ENCODE data around the gene NCOR1.
"Not testable (repeated sequence)": the region's sequence is repeated elsewhere in the genome, so short reads cannot be mapped to it uniquely, and the experiment has no call there.

DNA sequence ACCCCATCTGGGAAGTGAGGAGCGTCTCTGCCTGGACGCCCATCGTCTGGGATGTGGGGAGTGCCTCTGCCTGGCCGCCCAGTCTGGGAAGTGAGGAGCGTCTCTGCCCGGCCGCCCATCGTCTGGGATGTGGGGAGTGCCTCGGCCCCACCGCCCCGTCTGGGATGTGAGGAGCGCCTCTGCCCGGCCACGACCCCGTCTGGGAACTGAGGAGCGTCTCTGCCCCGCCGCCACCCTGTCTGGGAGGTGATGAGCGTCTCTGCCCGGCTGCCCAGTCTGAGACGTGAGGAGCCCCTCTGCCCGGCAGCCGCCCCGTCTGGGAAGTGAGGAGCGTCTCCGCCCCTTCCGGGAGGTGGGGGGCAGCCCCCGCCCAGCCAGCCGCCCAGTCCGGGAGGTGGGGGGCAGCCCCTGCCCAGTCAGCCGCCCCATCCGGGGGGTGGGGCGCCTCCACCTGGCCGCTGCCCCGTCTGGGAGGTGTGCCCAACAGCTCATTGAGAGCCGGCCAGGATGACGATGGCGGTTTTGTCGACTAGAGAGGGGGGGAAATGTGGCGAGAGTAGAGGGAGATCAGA, 69.9 kb downstream of the NCOR1 start:
- TF ChIP-seq POLR2A (IDR thresholded peaks at IDR 0.05), result not testable (repeated sequence)
- TF ChIP-seq, protein P1, sequence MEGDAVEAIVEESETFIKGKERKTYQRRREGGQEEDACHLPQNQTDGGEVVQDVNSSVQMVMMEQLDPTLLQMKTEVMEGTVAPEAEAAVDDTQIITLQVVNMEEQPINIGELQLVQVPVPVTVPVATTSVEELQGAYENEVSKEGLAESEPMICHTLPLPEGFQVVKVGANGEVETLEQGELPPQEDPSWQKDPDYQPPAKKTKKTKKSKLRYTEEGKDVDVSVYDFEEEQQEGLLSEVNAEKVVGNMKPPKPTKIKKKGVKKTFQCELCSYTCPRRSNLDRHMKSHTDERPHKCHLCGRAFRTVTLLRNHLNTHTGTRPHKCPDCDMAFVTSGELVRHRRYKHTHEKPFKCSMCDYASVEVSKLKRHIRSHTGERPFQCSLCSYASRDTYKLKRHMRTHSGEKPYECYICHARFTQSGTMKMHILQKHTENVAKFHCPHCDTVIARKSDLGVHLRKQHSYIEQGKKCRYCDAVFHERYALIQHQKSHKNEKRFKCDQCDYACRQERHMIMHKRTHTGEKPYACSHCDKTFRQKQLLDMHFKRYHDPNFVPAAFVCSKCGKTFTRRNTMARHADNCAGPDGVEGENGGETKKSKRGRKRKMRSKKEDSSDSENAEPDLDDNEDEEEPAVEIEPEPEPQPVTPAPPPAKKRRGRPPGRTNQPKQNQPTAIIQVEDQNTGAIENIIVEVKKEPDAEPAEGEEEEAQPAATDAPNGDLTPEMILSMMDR (IDR thresholded peaks at IDR 0.05), result not testable (repeated sequence)
